WI38 (cell line): ENCODE results near the gene AMH.
"Not testable (repeated sequence)": the region's sequence is repeated elsewhere in the genome, so short reads cannot be mapped to it uniquely, and the experiment has no call there.

Source experiments
- H3K4me3 ChIP-seq: 2 replicates; pipeline ENCODE4 v1.5.1; 2011; ENCODE audit warnings: low read depth, mild to moderate bottlenecking, control low read depth, low read length
- TF ChIP-seq, protein P1 (sequence below): IDR thresholded peaks from 2 replicates; pipeline ENCODE4 v1.5.1; 2012; ENCODE audit warnings: low read depth, mild to moderate bottlenecking, control low read depth, low read length

The AMH gene

DNA sequence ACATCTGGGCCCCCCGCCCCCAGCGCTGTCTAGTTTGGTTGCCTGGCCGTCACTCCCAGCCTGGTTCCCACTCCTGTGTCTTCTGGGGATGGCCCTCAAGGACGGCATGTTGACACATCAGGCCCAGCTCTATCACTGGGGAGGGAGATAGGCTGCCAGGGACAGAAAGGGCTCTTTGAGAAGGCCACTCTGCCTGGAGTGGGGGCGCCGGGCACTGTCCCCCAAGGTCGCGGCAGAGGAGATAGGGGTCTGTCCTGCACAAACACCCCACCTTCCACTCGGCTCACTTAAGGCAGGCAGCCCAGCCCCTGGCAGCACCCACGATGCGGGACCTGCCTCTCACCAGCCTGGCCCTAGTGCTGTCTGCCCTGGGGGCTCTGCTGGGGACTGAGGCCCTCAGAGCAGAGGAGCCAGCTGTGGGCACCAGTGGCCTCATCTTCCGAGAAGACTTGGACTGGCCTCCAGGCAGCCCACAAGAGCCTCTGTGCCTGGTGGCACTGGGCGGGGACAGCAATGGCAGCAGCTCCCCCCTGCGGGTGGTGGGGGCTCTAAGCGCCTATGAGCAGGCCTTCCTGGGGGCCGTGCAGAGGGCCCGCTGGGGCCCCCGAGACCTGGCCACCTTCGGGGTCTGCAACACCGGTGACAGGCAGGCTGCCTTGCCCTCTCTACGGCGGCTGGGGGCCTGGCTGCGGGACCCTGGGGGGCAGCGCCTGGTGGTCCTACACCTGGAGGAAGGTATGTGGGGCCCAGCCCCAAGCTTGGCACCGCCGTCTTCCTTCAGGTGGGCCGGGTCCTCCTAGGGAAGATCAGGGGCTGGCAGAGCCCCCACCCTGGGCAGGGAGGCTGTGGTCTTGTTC is at the start of gene AMH:
AMH (plus strand) TSS at position 314 of the 857 bp plus-strand sequence; CDS start at position 324, 10 bp downstream.
- H3K4me3 ChIP-seq = no peak within 1 kb of the TSS
- TF ChIP-seq, protein P1, sequence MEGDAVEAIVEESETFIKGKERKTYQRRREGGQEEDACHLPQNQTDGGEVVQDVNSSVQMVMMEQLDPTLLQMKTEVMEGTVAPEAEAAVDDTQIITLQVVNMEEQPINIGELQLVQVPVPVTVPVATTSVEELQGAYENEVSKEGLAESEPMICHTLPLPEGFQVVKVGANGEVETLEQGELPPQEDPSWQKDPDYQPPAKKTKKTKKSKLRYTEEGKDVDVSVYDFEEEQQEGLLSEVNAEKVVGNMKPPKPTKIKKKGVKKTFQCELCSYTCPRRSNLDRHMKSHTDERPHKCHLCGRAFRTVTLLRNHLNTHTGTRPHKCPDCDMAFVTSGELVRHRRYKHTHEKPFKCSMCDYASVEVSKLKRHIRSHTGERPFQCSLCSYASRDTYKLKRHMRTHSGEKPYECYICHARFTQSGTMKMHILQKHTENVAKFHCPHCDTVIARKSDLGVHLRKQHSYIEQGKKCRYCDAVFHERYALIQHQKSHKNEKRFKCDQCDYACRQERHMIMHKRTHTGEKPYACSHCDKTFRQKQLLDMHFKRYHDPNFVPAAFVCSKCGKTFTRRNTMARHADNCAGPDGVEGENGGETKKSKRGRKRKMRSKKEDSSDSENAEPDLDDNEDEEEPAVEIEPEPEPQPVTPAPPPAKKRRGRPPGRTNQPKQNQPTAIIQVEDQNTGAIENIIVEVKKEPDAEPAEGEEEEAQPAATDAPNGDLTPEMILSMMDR = no peak

DNA sequence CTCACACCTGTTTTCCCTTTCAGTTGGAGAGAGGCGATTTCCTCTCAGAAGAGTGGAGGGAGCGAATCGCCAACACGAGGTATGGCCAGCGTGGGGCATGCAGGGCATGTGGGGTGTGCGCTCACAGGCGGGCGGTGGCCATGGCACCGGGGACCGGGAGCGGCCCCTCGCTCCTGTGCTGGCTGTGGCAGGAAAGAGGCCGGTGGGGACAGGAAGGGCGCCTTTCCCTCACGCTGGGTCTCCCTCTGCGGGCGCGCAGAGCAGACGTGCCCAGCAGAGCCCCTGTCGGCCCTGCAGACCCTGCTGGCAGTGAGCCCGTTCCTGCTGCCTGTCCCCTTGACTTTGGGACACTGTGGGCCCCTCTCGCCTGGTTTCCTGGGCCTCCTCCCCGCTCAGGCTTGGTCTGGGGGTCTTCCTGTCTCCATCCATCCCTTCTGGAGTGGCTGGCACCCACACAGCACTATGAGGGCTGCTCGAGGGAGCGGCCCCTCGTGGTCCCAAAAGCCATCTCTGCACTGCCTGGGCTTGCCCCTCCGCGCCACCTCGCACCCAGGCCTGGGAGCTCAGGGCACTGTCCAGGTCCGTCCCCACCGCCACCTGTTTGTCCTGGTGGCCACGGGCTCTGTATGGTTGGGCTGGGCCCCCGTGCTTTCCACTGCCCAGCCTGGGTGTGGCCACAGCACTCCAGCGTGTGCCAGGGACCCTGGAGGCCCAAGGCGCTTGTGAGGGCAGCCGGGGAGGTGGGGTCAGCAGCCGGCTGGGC is 49.1 kb upstream of the AMH start:
- TF ChIP-seq, protein P1 = no peak
- H3K4me3 ChIP-seq = no peak overlapping the region

DNA sequence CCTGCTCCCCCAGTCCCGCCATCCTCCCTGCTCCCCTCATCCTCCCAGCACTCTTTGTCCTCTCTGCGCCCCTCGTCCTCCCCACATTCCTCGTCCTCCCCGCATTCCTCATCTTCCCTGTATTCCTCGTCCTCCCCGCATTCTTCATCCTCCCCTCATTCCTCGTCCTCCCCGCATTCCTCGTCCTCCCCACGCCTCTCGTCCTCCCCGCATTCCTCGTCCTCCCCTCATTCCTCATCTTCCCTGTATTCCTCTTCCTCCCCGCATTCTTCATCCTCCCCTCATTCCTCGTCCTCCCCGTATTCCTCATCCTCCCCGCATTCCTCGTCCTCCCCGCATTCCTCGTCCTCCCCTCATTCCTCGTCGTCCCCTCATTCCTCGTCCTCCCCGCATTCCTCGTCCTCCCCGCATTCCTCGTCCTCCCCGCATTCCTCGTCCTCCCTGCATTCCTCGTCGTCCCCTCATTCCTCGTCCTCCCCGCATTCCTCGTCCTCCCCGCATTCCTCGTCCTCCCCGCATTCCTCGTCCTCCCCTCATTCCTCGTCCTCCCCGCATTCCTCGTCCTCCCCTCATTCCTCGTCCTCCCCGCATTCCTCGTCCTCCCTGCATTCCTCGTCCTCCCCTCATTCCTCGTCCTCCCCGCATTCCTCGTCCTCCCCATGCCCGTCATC is 48.4 kb upstream of the AMH start:
- not testable (repeated sequence) for H3K4me3 ChIP-seq

DNA sequence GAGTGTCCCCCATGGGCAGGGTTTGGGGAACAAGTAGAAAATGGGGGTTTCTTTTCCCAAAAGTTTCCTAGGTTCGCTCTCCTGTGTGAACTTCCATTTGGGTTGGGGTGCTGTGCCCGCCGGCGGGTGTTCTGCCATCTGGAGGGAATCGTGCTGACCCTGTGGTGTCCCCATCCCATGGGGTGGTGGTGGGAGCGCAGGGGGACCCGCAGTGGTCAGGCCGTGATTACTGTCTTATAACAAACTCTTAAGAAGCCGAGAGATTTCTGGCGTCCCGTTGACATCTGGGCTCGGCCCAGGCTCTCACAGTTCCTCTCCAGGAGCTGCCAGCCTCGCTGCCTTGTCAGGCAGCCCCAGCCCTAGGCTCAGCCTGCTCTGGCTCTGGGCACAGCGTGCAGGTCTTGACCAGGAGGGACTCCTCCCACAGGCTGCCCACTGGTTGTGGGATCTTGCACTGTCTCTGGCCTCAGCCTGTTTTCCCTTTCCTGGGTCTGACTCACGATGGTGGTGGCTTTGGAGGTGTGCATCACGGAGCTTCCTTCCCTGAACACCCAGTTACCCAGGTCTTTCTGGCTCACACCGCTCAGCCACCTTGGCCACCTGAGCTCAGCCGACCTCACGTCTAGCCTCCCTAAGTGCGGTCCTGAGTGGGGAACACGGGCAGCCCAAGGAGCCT is 47.5 kb upstream of the AMH start:
- no peak overlapping the region for H3K4me3 ChIP-seq
- TF ChIP-seq, protein P1 = no peak

DNA sequence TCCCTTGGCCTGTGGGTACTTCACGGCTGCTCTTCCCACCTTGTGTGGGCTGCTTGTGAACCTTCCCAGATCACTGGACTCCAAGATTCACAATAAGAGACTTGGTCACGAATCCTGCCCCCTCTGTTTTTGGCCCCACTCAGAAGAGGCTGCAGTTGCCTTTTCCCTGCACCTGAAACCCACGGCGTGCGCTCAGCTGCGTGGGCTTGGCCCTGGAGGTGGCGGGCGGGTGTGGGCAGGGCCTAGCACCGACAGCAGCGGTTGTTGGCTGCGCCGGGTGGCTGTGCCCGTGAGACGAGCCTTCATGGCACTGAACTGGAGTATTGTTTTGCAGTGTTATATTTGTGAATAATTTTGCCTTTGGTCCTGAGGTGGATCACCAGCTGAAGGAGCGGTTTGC is 46.8 kb upstream of the AMH start:
- TF ChIP-seq, protein P1 = no peak
- no peak overlapping the region for H3K4me3 ChIP-seq

DNA sequence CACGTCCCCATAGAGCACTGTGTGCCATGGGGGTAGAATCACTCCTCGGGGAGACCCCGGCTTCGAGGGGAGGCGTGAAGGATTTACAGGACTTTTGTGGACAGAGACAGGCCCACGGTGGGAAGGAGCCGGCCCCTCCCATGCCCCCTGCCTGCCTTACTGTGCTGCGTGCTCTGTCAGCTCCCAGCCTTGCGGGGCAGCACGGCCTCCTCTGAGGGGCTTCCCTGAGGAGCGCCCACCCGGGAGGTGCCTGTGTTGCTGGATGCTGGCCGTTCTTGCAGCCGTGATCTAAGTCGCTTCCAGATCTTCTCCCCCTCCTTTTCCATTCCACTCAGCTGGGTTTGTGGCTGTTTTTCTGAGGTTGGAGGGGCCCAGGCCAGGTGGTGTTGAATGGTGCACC is 42.1 kb upstream of the AMH start:
- H3K4me3 ChIP-seq = no peak overlapping the region
- TF ChIP-seq, protein P1 = no peak
